ENCODE data around the gene VWA5B1. TPM values are rescaled to one million over a fixed set of nuclear protein-coding genes. Genes with fewer than 3 reads are reported as not detected.

The VWA5B1 gene
- total and polyA plus RNA-seq, 10 of the 15 experiments (the other 5 are each of a cell fraction or from before 2014, with no cell fraction given), result under 0.01 to 0.05 (median 0.01) TPM; not detected in 7

- POLR2A ChIA-PET, result no interaction called here
- H3K9ac ChIP-seq (ENCODE audit: control insufficient read depth, insufficient read depth, low read length), result no peak overlapping the region
- no peak overlapping the region for H3K27ac ChIP-seq (ENCODE audit: control insufficient read depth, insufficient read depth)
- TF ChIP-seq HCFC1 (IDR thresholded peaks at IDR 0.05; ENCODE audit: low read length) (no peak), CEBPB (IDR thresholded peaks at IDR 0.05; ENCODE audit: borderline replicate concordance in 1 of 2, low read depth in 2 of 2, low read length in 2 of 2) (no peak), CBX3 (IDR thresholded peaks at IDR 0.05; ENCODE audit: borderline replicate concordance, low read depth) (no peak), PKNOX1 (IDR thresholded peaks at IDR 0.05) (no peak), MEF2B (IDR thresholded peaks at IDR 0.05; ENCODE audit: partially characterized antibody, poor library complexity, severe bottlenecking) (no peak), GATAD2B (conservative IDR thresholded peaks at IDR 0.05; ENCODE audit: low read depth) (no peak), RELB (IDR thresholded peaks at IDR 0.05; ENCODE audit: low read depth) (no peak), RELA (IDR thresholded peaks at IDR 0.05; ENCODE audit: borderline replicate concordance, partially characterized antibody) (no peak), RB1 (IDR thresholded peaks at IDR 0.05; ENCODE audit: borderline replicate concordance) (no peak), MTA2 (IDR thresholded peaks at IDR 0.05; ENCODE audit: low read depth) (no peak), HDAC6 (IDR thresholded peaks at IDR 0.05; ENCODE audit: unreplicated experiment) (no peak), DPF2 (IDR thresholded peaks at IDR 0.05) (no peak), NFYA (IDR thresholded peaks at IDR 0.05; ENCODE audit: borderline replicate concordance, low read depth, low read length) (no peak), SREBF2 (IDR thresholded peaks at IDR 0.05; ENCODE audit: low read length) (no peak), SREBF1 (IDR thresholded peaks at IDR 0.05; ENCODE audit: low read length) (no peak), IRF5 (IDR thresholded peaks at IDR 0.05; ENCODE audit: borderline replicate concordance) (no peak), ETV6 (conservative IDR thresholded peaks at IDR 0.05 in 1 of 2, IDR thresholded peaks at IDR 0.05 in 1 of 2; ENCODE audit: borderline replicate concordance in 1 of 2, low read depth in 1 of 2) (no peak), POLR2AphosphoS2 (IDR thresholded peaks at IDR 0.05; ENCODE audit: low read depth, low read length) (no peak), HDGF (IDR thresholded peaks at IDR 0.05) (no peak)
- H3K4me2 ChIP-seq (ENCODE audit: control insufficient read depth, insufficient read depth), result no peak overlapping the region
- DNase-seq (ENCODE audit: low read depth, low spot score) (no peak), FAIRE-seq (no peak), ATAC-seq (no peak)
- no peaks in the 10 kb centered on the region for H3K79me2 ChIP-seq (ENCODE audit: control insufficient read depth, insufficient read depth, low read length)
- in situ Hi-C loops (cut with MboI), result no loop called here
- no peaks in the 10 kb centered on the region for H3K4me1 ChIP-seq (ENCODE audit: control insufficient read depth, insufficient read depth, low read length)
- no peak overlapping the region for H3K4me3 ChIP-seq
- H3K9me3 ChIP-seq (replicated peaks; ENCODE audit: control insufficient read depth, insufficient read depth, low read length), result no peaks in the 10 kb centered on the region
- intact Hi-C loops (cut with micrococcal nuclease; ENCODE audit: unreplicated experiment), result no loop called here
- WGBS (ENCODE audit: insufficient coverage, insufficient replicate concordance, low lambda C conversion rate, missing lambda C conversion rate), result 30% methylated on average over 13 of the region's 13 CpGs
- RAD21 ChIA-PET (ENCODE audit: unreplicated experiment), result no interaction called here
- no peaks in the 10 kb centered on the region for H4K20me1 ChIP-seq (ENCODE audit: control insufficient read depth, insufficient read depth)
- SMC1A ChIA-PET (ENCODE audit: uncharacterized antibody, unreplicated experiment), result no interaction called here
- H3K36me3 ChIP-seq (ENCODE audit: control insufficient read depth in 2 of 2, insufficient read depth in 2 of 2, low read length in 1 of 2), result no peaks in the 10 kb centered on the region
- H2AFZ ChIP-seq (ENCODE audit: control insufficient read depth, low read depth, low read length), result no peak overlapping the region
- CTCF ChIA-PET, result no interaction called here
- no peaks in the 10 kb centered on the region; a peak in 1 of 4 replicates for H3K27me3 ChIP-seq (replicated peaks in 1 of 2; ENCODE audit: control insufficient read depth in 2 of 2, insufficient read depth in 2 of 2, low read length in 1 of 2)
- BruUV-seq (replicated peaks), result no TSS peak
Measured at GRCh38 chr1:20345419-20345818, 54.7 kb downstream of the VWA5B1 start.
